Endothelial cell of umbilical vein (primary cell): Measurements from ENCODE around the gene CHN2. TPM values are rescaled to one million over a fixed set of nuclear protein-coding genes. Genes with fewer than 3 reads are reported as not detected.

ENCODE experiments used
- BruUV-seq: library from RNA; stranded (reverse); fragments of 400-500 nt; replicated peaks from 2 replicates; lab custom pipeline; 2021; lab: Mats Ljungman, UMichigan
- CTCF ChIA-PET: fragments of 300-600, 350-600 bp; sonication (Branson Sonifier 250); formaldehyde crosslinking; loops from one replicate; lab custom pipeline; 2021; ENCODE audit warnings: antibody characterized with exemption, inconsistent platforms; lab: Charles Lee
- POLR2A ChIA-PET: fragments of 300-600, 350-600 bp; sonication (Branson Sonifier 250); formaldehyde crosslinking; loops from one replicate; lab custom pipeline; 2021; ENCODE audit warnings: antibody characterized with exemption, inconsistent platforms; lab: Charles Lee
- DNase-seq: peaks from one replicate; pipeline ENCODE4 v3.0.0-alpha.2; 2011; ENCODE audit warnings: low read depth, low spot score
- FAIRE-seq: peaks from 2 replicates; lab custom pipeline; 2011; peaks lifted over from hg19 to GRCh38; lab: Jason Lieb, UNC
- H2AFZ ChIP-seq: 2 replicates; pipeline ENCODE4 v1.6.0; 2012; ENCODE audit warnings: low read depth, low read length, control low read depth, inconsistent platforms
- H3K27ac ChIP-seq: 2 replicates; pipeline ENCODE4 v1.5.1; 2011; ENCODE audit warnings: low read depth, mild to moderate bottlenecking, control low read depth, low read length, moderate library complexity; ENCODE audit not compliant: insufficient read depth
- H3K27me3 ChIP-seq, 2 experiments: 2 replicates each; pipeline versions ENCODE4 v1.6.0 to v1.6.1; 2011; ENCODE audit warnings: low read length in 2 of 2, mixed read lengths in 1 of 2; ENCODE audit not compliant: control insufficient read depth in 2 of 2, insufficient read depth in 2 of 2
- H3K36me3 ChIP-seq, 2 experiments: 2 replicates in 1 of 2; 3 replicates in 1 of 2; pipeline ENCODE4 v1.5.1; 2011; ENCODE audit warnings: low read length in 2 of 2, mild to moderate bottlenecking in 1 of 2, moderate library complexity in 1 of 2; ENCODE audit not compliant: control insufficient read depth in 2 of 2, insufficient read depth in 2 of 2; ENCODE audit errors: extremely low read depth in 1 of 2
- H3K4me1 ChIP-seq: 3 replicates; pipeline ENCODE4 v1.5.1; 2011; ENCODE audit warnings: mild to moderate bottlenecking, low read length; ENCODE audit not compliant: control insufficient read depth, insufficient read depth; ENCODE audit errors: extremely low read depth
- H3K4me2 ChIP-seq: 2 replicates; pipeline ENCODE4 v1.6.1; 2011; ENCODE audit warnings: low read length, control low read depth, mixed read lengths; ENCODE audit not compliant: insufficient read depth
- H3K4me3 ChIP-seq, 3 experiments: fragments of 200-600 bp in 1 of 3; sonication (generic), shearing (Covaris generic) in 1 of 3; replicated peaks in 1 of 3; 2 replicates each; pipeline ENCODE4 v1.5.1; 2011 to 2016; ENCODE audit warnings: control low read depth in 3 of 3, low read length in 3 of 3, mild to moderate bottlenecking in 2 of 3, inconsistent platforms in 1 of 3, low read depth in 1 of 3, moderate library complexity in 1 of 3; ENCODE audit not compliant: insufficient read depth in 1 of 3
- H3K79me2 ChIP-seq: 2 replicates; pipeline ENCODE4 v1.6.0; 2012; ENCODE audit warnings: low read length, inconsistent platforms; ENCODE audit not compliant: control insufficient read depth, insufficient read depth
- H3K9ac ChIP-seq: replicated peaks from 2 replicates; pipeline ENCODE3; 2011; ENCODE audit warnings: low read length, control low read depth; ENCODE audit not compliant: insufficient read depth; ENCODE audit errors: extremely low read depth
- H3K9me1 ChIP-seq: replicated peaks from 3 replicates; pipeline ENCODE4 v1.6.0; 2011; ENCODE audit warnings: mild to moderate bottlenecking, low read length; ENCODE audit not compliant: control insufficient read depth, insufficient read depth; ENCODE audit errors: extremely low read depth
- H3K9me3 ChIP-seq: replicated peaks from 2 replicates; pipeline ENCODE4 v1.5.1; 2012; ENCODE audit warnings: low read length, inconsistent platforms; ENCODE audit not compliant: control insufficient read depth, insufficient read depth
- H4K20me1 ChIP-seq: replicated peaks from 2 replicates; pipeline ENCODE3; 2011; ENCODE audit warnings: mild to moderate bottlenecking, low read length; ENCODE audit not compliant: control insufficient read depth, insufficient read depth; ENCODE audit errors: extremely low read depth
- EZH2 ChIP-seq: IDR thresholded peaks from 2 replicates; pipeline ENCODE4 v1.6.1; 2012; ENCODE audit warnings: borderline replicate concordance, low read depth, mild to moderate bottlenecking, moderate library complexity, low read length, inconsistent platforms; ENCODE audit not compliant: severe bottlenecking
- FOS ChIP-seq: IDR thresholded peaks from 2 replicates; pipeline ENCODE4 v1.6.1; 2011; ENCODE audit warnings: mild to moderate bottlenecking, low read length, moderate library complexity, borderline replicate concordance; ENCODE audit not compliant: insufficient read depth
- GATA2 ChIP-seq: IDR thresholded peaks from 2 replicates; pipeline ENCODE4 v1.7.0; 2011; ENCODE audit warnings: low read depth, mild to moderate bottlenecking, moderate library complexity, mixed read lengths, low read length; ENCODE audit not compliant: insufficient read length, insufficient read depth
- JUN ChIP-seq: IDR thresholded peaks from 2 replicates; pipeline ENCODE4 v1.6.1; 2011; ENCODE audit warnings: borderline replicate concordance, low read depth; ENCODE audit not compliant: insufficient read length, insufficient read depth
- MYC ChIP-seq: IDR thresholded peaks from one replicate; pipeline ENCODE4 v1.6.1; 2011; ENCODE audit warnings: mild to moderate bottlenecking, low read depth, low read length
- POLR2A ChIP-seq: IDR thresholded peaks from 2 replicates; pipeline ENCODE4 v1.6.1; 2012; ENCODE audit warnings: low read depth, mild to moderate bottlenecking, control low read depth, low read length
- POLR2AphosphoS5 ChIP-seq: IDR thresholded peaks from 2 replicates; pipeline ENCODE4 v1.6.1; 2012; ENCODE audit warnings: low read depth, mild to moderate bottlenecking, control low read depth, low read length, moderate library complexity; ENCODE audit not compliant: insufficient read depth
- dilution Hi-C: fragments of 300-500 bp; cut with MboI; formaldehyde crosslinking; loops from one replicate; pipeline ENCODE4 v1.15.0; 2019; ENCODE audit warnings: low sequenced_read_pairs; ENCODE audit not compliant: extremely low pct_ligation_motif_present
- intact Hi-C: fragments of 100-400 bp; cut with micrococcal nuclease; formaldehyde crosslinking; loops from one replicate; pipeline ENCODE4 v1.10.0; 2022
- polyA plus RNA-seq, 4 experiments: library from polyadenylated mRNA; depleted of rRNA in 3 of 4; stranded (reverse) in 3 of 4; unstranded in 1 of 4; fragments of >200 nt; gene quantifications; 2 replicates each; pipeline versions ENCODE4 v1.2.1 to v1.2.3, GENCODE V29; 2011 to 2012; ENCODE audit warnings: missing spikeins in 1 of 4
- total RNA-seq: library from RNA; stranded (reverse); gene quantifications from 2 replicates; pipeline ENCODE4 v1.2.3, GENCODE V29; 2021
- TF ChIP-seq, protein P1 (sequence below), 2 donors: IDR thresholded peaks; 1 replicate in 1 of 2; 2 replicates in 1 of 2; pipeline ENCODE4 v1.5.1; 2011; ENCODE audit warnings: low read length in 2 of 2, mild to moderate bottlenecking in 2 of 2, moderate library complexity in 2 of 2, control low read depth in 1 of 2, inconsistent platforms in 1 of 2, low read depth in 1 of 2; ENCODE audit not compliant: insufficient read depth in 1 of 2; ENCODE audit errors: extremely low read depth in 1 of 2
- TF ChIP-seq, protein P2 (sequence below): IDR thresholded peaks from 2 replicates; pipeline ENCODE4 v1.6.1; 2011; ENCODE audit not compliant: insufficient read depth, insufficient read length

The CHN2 gene
- total and polyA plus RNA-seq, 2 donors (not counting 3 experiments of a cell fraction or from before 2014, with no cell fraction given): 1.4 to 5.0 TPM

DNA sequence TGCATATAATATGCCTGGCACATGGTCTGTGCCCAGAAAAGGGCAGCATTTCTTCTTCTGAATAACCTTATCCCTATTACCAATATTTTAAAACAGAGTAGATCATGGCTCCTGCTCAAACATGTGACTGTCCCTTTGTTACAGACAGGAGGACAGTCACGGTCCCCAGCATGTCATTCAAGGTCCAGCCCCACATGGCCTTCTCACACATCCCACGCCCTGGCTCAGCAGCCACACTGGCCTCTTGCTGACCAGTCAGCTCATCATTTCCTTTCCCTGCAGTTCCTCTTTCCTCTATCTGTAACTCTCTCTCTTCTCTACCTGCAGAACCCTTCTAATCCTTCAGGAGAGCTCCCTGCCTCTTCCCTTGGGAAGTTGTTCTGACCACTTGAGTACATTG is 167.8 kb downstream of the CHN2 start:
- H3K79me2 ChIP-seq: no peaks in the 10 kb centered on the region
- intact Hi-C loops: no loop called here
- no peak overlapping the region for H3K9ac ChIP-seq
- no peak overlapping the region for H3K4me2 ChIP-seq
- H3K4me1 ChIP-seq: no peaks in the 10 kb centered on the region
- peaks cover 0 to 5% of the 10 kb centered on the region in 2 experiments for H3K27me3 ChIP-seq
- POLR2A ChIA-PET: no interaction called here
- DNase-seq (no peak), FAIRE-seq (no peak)
- TF ChIP-seq JUN (no peak), POLR2AphosphoS5 (no peak), GATA2 (no peak), FOS (no peak), EZH2 (no peak), POLR2A (no peak), MYC (no peak)
- TF ChIP-seq, protein P1, sequence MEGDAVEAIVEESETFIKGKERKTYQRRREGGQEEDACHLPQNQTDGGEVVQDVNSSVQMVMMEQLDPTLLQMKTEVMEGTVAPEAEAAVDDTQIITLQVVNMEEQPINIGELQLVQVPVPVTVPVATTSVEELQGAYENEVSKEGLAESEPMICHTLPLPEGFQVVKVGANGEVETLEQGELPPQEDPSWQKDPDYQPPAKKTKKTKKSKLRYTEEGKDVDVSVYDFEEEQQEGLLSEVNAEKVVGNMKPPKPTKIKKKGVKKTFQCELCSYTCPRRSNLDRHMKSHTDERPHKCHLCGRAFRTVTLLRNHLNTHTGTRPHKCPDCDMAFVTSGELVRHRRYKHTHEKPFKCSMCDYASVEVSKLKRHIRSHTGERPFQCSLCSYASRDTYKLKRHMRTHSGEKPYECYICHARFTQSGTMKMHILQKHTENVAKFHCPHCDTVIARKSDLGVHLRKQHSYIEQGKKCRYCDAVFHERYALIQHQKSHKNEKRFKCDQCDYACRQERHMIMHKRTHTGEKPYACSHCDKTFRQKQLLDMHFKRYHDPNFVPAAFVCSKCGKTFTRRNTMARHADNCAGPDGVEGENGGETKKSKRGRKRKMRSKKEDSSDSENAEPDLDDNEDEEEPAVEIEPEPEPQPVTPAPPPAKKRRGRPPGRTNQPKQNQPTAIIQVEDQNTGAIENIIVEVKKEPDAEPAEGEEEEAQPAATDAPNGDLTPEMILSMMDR (IDR thresholded peaks at IDR 0.05; ENCODE audit: extremely low read depth in 1 of 2, insufficient read depth in 1 of 2, low read depth in 1 of 2, low read length in 2 of 2): no peak
- TF ChIP-seq, protein P2, sequence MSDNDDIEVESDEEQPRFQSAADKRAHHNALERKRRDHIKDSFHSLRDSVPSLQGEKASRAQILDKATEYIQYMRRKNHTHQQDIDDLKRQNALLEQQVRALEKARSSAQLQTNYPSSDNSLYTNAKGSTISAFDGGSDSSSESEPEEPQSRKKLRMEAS: no peak
- H3K9me1 ChIP-seq: no peaks in the 10 kb centered on the region
- no peaks in the 10 kb centered on the region for H3K36me3 ChIP-seq
- CTCF ChIA-PET: interaction anchor here (0.6 to 1.2 kb wide), 2 partner anchors 173 to 190 kb away, joined by 3 read pairs; no protein-coding TSS in a partner anchor
- H3K4me3 ChIP-seq: no peak overlapping the region
- H4K20me1 ChIP-seq: no peaks in the 10 kb centered on the region
- no peaks in the 10 kb centered on the region for H3K9me3 ChIP-seq
- BruUV-seq: no TSS peak
- dilution Hi-C loops: no loop called here
- H3K27ac ChIP-seq: no peak overlapping the region
- no peak overlapping the region for H2AFZ ChIP-seq
